Middle frontal gyrus (tissue), 1 donor: ENCODE measurements around the gene PTPRG.

ENCODE experiments used
- DNase-seq: peaks from one replicate; pipeline ENCODE4 v3.0.0-alpha.2; 2015; ENCODE audit warnings: low spot score; ENCODE audit errors: extremely low spot score

PTPRG gene

DNA sequence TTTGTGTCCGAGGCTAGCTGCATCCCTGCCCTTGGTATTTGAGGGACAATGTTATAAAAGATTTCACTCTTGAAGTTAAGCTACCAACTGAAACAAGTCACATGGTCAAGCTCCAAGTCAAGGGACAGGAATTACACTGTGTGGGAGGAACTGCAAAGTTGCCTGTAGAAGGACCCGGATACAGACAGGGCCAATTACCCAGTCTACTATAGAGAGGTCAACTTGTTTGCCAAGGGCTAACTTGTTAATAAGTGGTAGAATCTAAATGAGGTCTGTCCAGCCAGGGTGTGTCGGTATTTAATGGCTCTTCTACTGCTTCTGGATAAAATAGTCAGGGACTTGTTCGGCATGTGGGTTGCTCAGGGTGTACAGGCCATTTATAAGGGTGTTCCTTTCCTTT is 55.7 kb downstream of the PTPRG start:
- DNase-seq = no peak

DNA sequence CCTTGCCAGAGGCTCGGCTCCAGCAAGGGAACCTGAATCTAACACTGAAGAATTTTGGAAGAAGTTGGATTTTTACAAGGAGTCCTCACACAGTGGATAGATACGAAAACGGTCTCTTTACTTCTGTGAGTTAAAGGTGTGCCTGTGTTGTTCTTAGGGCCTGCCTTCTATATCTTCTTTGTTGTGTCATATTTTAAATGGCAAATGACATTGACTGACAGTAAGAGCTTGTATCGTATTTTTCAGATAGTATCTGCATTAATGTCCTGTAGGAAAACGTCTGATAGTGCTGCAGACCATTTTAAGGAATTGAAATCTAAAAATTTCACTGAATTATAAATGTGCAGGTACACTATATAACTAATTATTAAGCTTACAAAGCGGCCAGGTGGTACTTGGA is 56.3 kb downstream of the PTPRG start:
- DNase-seq = no peak

DNA sequence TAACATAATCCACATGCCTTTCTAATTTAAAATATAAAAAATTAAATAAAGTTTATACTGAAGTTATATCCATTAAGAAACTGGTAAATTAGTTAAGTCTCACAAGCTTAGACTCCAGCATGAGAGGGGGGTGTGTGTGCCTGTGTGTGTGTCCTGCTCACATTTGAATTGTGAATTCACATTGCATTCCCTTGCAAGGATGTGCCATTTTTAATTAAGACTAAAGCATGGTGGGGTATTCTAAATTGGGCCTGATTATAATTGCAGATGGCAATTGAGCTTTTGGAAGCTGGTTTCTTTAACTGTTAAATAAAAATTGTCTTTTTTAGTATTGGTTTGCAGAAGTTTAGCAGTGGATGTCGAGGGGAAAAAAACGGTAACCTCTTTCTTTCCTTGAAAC is 56.9 kb downstream of the PTPRG start:
- no peak for DNase-seq

DNA sequence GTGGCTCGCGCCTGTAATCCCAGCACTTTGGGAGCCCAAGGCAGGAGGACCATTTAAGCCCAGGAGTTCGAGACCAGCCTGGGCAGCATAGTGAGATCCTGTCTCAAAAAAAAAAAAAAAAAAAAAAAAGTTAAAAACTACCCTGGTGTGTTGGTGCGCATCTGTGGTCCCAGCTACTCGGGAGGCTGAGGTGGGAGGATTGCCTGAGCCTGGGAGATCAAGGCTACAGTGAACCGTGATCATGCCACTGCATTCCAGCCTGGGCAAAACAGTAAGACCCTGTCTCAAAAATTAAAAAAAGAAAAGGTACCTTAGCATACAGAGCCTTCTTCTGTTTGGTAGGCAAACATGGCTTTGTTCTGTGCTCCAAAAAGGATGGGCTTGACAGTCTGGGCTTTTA is 57.5 kb downstream of the PTPRG start:
- DNase-seq = no peak

- no peak for DNase-seq
Observed at GRCh38 chr3:61620073-61620472, 58.7 kb downstream of the PTPRG start.

GRCh38 chr3:61624300-61624699 is 62.9 kb downstream of the PTPRG start:
- no peak for DNase-seq

- DNase-seq = no peak
Observed at GRCh38 chr3:61625429-61625828, 64.1 kb downstream of the PTPRG start.

DNA sequence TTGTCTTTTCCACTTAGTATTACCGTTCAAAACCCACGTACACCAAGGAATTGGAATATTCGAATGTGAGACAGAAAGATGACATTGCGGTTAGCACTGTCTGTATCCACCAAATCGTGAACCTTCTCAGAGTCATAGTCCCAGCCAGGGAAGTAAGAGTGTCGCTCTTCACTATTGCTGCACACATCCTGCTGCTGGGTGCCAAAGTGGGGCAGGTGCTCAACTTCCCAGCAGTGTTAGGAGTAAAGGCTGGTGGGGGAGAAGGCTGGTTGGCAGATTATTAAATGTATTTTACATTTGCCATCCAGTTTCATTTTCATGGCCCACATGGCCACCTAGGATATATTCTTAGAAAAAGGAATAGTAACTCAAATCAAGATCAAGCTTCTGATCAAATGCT is 65.1 kb downstream of the PTPRG start:
- DNase-seq = no peak

DNA sequence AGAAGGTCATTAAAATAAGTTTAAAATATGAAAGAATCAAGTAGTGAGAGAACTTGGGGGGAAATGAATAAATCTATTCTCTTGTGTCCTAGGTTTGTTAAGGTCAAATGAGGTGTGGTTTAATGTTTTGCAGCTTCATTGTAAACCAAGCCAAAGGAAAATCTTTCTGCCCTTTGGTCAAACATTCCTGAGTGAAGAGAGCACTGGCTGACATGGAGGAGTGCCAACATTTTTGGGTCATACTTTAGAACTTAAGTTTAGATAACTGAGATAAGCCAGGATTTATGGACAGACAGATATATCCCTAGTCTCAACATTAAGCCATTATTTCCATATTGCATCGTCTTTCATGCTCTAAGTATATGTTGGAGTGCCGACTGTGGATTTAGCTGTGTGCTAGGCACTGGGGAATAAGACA is 66.4 kb downstream of the PTPRG start:
- no peak for DNase-seq

- no peak for DNase-seq
Observed at GRCh38 chr3:61628636-61629035, 67.3 kb downstream of the PTPRG start.

- no peak for DNase-seq
Observed at GRCh38 chr3:61629442-61629841, 68.1 kb downstream of the PTPRG start.

- DNase-seq = no peak
Observed at GRCh38 chr3:61631108-61631769, 69.9 kb downstream of the PTPRG start.

GRCh38 chr3:61632568-61633175 is 71.3 kb downstream of the PTPRG start:
- no peak for DNase-seq

DNA sequence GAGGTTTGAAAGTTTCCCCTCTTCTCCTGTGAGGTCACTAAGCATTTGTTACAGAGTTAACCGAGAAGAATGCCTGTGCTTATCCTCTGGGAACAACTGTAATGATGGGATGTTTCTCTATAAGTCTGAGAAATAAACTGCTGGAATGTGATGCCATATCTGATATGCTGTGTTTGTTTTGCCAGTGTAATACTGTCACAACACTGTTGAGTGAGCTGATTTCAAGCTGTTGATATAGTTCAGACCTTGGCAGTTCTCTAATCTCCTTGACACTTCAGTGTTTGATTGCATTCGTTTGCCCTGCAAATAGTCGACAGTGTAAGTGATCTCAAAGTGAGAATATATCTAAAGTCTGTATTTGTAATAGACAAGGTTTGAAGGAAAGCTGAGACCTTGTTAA is 73.3 kb downstream of the PTPRG start:
- no peak for DNase-seq

GRCh38 chr3:61637088-61638051 is 76.0 kb downstream of the PTPRG start:
- DNase-seq = no peak

DNA sequence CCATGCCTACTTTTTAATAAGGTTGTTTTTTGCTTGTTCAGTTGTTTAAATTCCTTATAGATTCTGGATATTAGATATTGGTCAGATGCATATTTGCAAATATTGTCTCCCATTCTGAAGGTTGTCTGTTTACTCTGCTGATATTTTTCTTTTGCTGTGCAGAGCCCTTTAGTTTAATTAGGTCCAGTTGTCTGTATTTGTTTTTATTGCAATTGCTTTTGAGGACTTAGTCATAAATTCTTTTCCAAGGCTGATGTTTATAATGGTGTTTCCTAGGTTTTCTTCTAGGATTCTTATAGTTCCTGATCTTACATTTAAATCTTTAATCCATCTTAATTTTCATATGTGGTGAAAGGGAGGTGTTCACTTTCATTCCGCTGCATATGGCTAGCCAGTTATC is 77.4 kb downstream of the PTPRG start:
- DNase-seq = no peak

- no peak for DNase-seq
Observed at GRCh38 chr3:61639991-61640390, 78.6 kb downstream of the PTPRG start.

GRCh38 chr3:61645148-61645547 is 83.8 kb downstream of the PTPRG start:
- DNase-seq = no peak

DNA sequence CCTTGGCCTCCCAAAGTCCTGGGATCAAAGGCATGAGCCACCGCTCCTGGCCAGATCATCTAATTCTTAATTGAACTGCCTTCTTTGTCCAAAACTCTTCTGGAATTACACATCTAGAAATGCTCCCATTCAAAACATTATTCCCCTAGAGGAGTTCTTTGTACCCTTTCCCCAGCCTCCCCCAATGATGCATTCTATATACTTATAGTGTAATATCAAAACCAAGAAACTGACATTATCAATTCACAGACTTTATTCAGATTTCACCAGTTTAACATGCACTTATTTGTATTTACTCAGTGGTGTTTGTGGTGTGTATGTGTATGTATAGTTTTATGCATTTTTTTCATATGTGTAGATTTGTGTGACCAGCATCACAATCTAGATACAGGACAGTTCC is 85.0 kb downstream of the PTPRG start:
- DNase-seq = no peak

- DNase-seq = no peak
Observed at GRCh38 chr3:61646851-61647525, 85.6 kb downstream of the PTPRG start.

GRCh38 chr3:61648481-61648880 is 87.1 kb downstream of the PTPRG start:
- DNase-seq = no peak
